Stimulated activated naive CD8-positive, alpha-beta T cell treated with anti-CD3 and anti-CD28 coated beads, Interleukin-15, Interleukin-2, amounts not matched to agents 100 U/mL and 50 U/mL, for 24 hours (primary cell): ENCODE measurements around the gene SWI5.

Source experiments
- ATAC-seq: fragments of 150-1000 bp; cut with Tn5 transposase; one replicate; pipeline ENCODE4 v1.10.0; 2021
- DNase-seq: peaks from one replicate; pipeline ENCODE4 v3.0.0; 2021

Gene SWI5

GRCh38 chr9:128252317-128253139 lies 23.5 kb upstream of the SWI5 start:
- ATAC-seq (no peak), DNase-seq (no peak)

GRCh38 chr9:128253140-128253990 lies 22.7 kb upstream of the SWI5 start:
- no peak for ATAC-seq
- DNase-seq = no peak

GRCh38 chr9:128253991-128254346 lies 22.1 kb upstream of the SWI5 start:
- DNase-seq (no peak), ATAC-seq (no peak)

GRCh38 chr9:128254362-128254761 lies 21.7 kb upstream of the SWI5 start:
- ATAC-seq (no peak), DNase-seq (no peak)

GRCh38 chr9:128254855-128255759 lies 21.0 kb upstream of the SWI5 start:
- ATAC-seq = no peak
- DNase-seq = peak; percentile 77

GRCh38 chr9:128257086-128257825 lies 18.8 kb upstream of the SWI5 start:
- DNase-seq (no peak), ATAC-seq (no peak)

GRCh38 chr9:128257907-128258306 lies 18.2 kb upstream of the SWI5 start:
- DNase-seq = no peak
- ATAC-seq = no peak

GRCh38 chr9:128258326-128258725 lies 17.8 kb upstream of the SWI5 start:
- ATAC-seq = no peak
- no peak for DNase-seq

- no peak for DNase-seq
- no peak for ATAC-seq
Observed at GRCh38 chr9:128259156-128259555, 16.9 kb upstream of the SWI5 start.

- ATAC-seq (no peak), DNase-seq (no peak)
Observed at GRCh38 chr9:128260340-128260739, 15.7 kb upstream of the SWI5 start.

- ATAC-seq (no peak), DNase-seq (no peak)
Observed at GRCh38 chr9:128262687-128263086, 13.4 kb upstream of the SWI5 start.

- DNase-seq = no peak
- ATAC-seq = no peak
Observed at GRCh38 chr9:128265348-128265847, 10.7 kb upstream of the SWI5 start.

- no peak for ATAC-seq
- no peak for DNase-seq
Observed at GRCh38 chr9:128266868-128267590, 9.0 kb upstream of the SWI5 start.

- DNase-seq (no peak), ATAC-seq (no peak)
Observed at GRCh38 chr9:128271112-128271511, 5.0 kb upstream of the SWI5 start.

- DNase-seq (no peak), ATAC-seq (no peak)
Observed at GRCh38 chr9:128271512-128271911, 4.6 kb upstream of the SWI5 start.

- ATAC-seq (no peak), DNase-seq (no peak)
Observed at GRCh38 chr9:128274245-128274644, 1.8 kb upstream of the SWI5 start.

GRCh38 chr9:128275198-128276007 lies 673 bp upstream of the SWI5 start, which contains the start of gene GOLGA2:
Gene GOLGA2 (minus strand): TSS chr9:128276007. CDS start chr9:128275976, 31 bp downstream.
- DNase-seq (peak; percentile 35), ATAC-seq (peak; percentile 64)

GRCh38 chr9:128276574-128277270 lies 646 bp downstream of the SWI5 start:
- DNase-seq (no peak), ATAC-seq (no peak)
